Trophoblast cell (in vitro differentiated cells and primary cell): ENCODE measurements around the gene DLGAP1.

ENCODE experiments used
- DNase-seq, 2 donors: peaks; one replicate each; pipeline ENCODE4 v3.0.0-alpha.2; 2016
- H2AFZ ChIP-seq: 2 replicates; pipeline ENCODE4 v1.6.1; 2013; ENCODE audit warnings: low read length, moderate library complexity, mild to moderate bottlenecking; ENCODE audit not compliant: insufficient read depth, poor library complexity
- H2AK5ac ChIP-seq: 2 replicates; pipeline ENCODE4 v1.6.1; 2013; ENCODE audit warnings: mild to moderate bottlenecking, low read length
- H2BK120ac ChIP-seq: 2 replicates; pipeline ENCODE4 v1.6.1; 2013; ENCODE audit warnings: low read length, mild to moderate bottlenecking, moderate library complexity; ENCODE audit not compliant: insufficient read depth, poor library complexity
- H2BK12ac ChIP-seq: 2 replicates; pipeline ENCODE4 v1.6.1; 2013; ENCODE audit warnings: mild to moderate bottlenecking, low read length, moderate library complexity
- H2BK5ac ChIP-seq: 2 replicates; pipeline ENCODE4 v1.6.1; 2013; ENCODE audit warnings: low read length, low read depth, moderate library complexity, mild to moderate bottlenecking; ENCODE audit not compliant: poor library complexity
- H3K14ac ChIP-seq: 2 replicates; pipeline ENCODE4 v1.6.1; 2013; ENCODE audit warnings: mild to moderate bottlenecking, low read length
- H3K18ac ChIP-seq: 2 replicates; pipeline ENCODE4 v1.6.1; 2013; ENCODE audit warnings: mild to moderate bottlenecking, low read length
- H3K23ac ChIP-seq: 2 replicates; pipeline ENCODE4 v1.6.1; 2013; ENCODE audit warnings: low read length
- H3K27ac ChIP-seq: 2 replicates; pipeline ENCODE4 v1.5.1; 2013; ENCODE audit warnings: low read depth, mild to moderate bottlenecking, inconsistent platforms, low read length, moderate library complexity
- H3K27me3 ChIP-seq: 2 replicates; pipeline ENCODE4 v1.6.1; 2013; ENCODE audit warnings: inconsistent platforms, mild to moderate bottlenecking, low read length, moderate library complexity; ENCODE audit not compliant: insufficient read depth
- H3K36me3 ChIP-seq, 2 experiments: 1 replicate in 1 of 2; 2 replicates in 1 of 2; pipeline ENCODE4 v1.6.1; 2013; ENCODE audit warnings: low read length in 2 of 2, mild to moderate bottlenecking in 2 of 2, moderate library complexity in 1 of 2; ENCODE audit not compliant: insufficient read depth in 2 of 2, control insufficient read depth in 1 of 2
- H3K4ac ChIP-seq: 2 replicates; pipeline ENCODE4 v1.6.1; 2013; ENCODE audit warnings: low read depth, mild to moderate bottlenecking, low read length, moderate library complexity
- H3K4me1 ChIP-seq, 2 experiments: 1 replicate in 1 of 2; 2 replicates in 1 of 2; pipeline ENCODE4 v1.6.1; 2013; ENCODE audit warnings: low read length in 2 of 2, mild to moderate bottlenecking in 2 of 2, moderate library complexity in 1 of 2; ENCODE audit not compliant: insufficient read depth in 2 of 2, control insufficient read depth in 1 of 2
- H3K4me2 ChIP-seq: 2 replicates; pipeline ENCODE4 v1.6.1; 2013; ENCODE audit warnings: inconsistent platforms, mild to moderate bottlenecking, low read length, moderate library complexity
- H3K4me3 ChIP-seq: 2 replicates; pipeline ENCODE4 v1.5.1; 2013; ENCODE audit warnings: mild to moderate bottlenecking, low read depth, low read length, inconsistent platforms
- H3K79me1 ChIP-seq: one replicate; pipeline ENCODE4 v1.6.1; 2013; ENCODE audit warnings: low read length
- H3K79me2 ChIP-seq: 2 replicates; pipeline ENCODE4 v1.6.1; 2013; ENCODE audit warnings: low read length, mild to moderate bottlenecking; ENCODE audit not compliant: control insufficient read depth, insufficient read depth, poor library complexity
- H3K9ac ChIP-seq: 2 replicates; pipeline ENCODE4 v1.6.1; 2013; ENCODE audit warnings: mild to moderate bottlenecking, low read length
- H3K9me3 ChIP-seq: 2 replicates; pipeline ENCODE4 v1.6.1; 2013; ENCODE audit warnings: low read depth, mild to moderate bottlenecking, control low read depth, inconsistent platforms, low read length; ENCODE audit not compliant: insufficient read depth
- H4K12ac ChIP-seq: 2 replicates; pipeline ENCODE4 v1.6.1; 2013; ENCODE audit warnings: low read depth, mild to moderate bottlenecking, low read length, moderate library complexity
- H4K8ac ChIP-seq: 2 replicates; pipeline ENCODE4 v1.6.1; 2013; ENCODE audit warnings: low read depth, mild to moderate bottlenecking, low read length, moderate library complexity
- H4K91ac ChIP-seq: one replicate; pipeline ENCODE4 v1.6.1; 2013; ENCODE audit warnings: low read depth, mild to moderate bottlenecking, low read length, moderate library complexity
- WGBS: extraction: QIAGEN DNeasy Blood & Tissue Kit; methylation state at CpG from one replicate; pipeline ENCODE4 v1.1.7; 2013; ENCODE audit warnings: missing lambda C conversion rate; ENCODE audit not compliant: insufficient read length, insufficient coverage; ENCODE audit errors: extremely low coverage; 5-methylcytosine and 5-hydroxymethylcytosine counted together

The DLGAP1 gene

DNA sequence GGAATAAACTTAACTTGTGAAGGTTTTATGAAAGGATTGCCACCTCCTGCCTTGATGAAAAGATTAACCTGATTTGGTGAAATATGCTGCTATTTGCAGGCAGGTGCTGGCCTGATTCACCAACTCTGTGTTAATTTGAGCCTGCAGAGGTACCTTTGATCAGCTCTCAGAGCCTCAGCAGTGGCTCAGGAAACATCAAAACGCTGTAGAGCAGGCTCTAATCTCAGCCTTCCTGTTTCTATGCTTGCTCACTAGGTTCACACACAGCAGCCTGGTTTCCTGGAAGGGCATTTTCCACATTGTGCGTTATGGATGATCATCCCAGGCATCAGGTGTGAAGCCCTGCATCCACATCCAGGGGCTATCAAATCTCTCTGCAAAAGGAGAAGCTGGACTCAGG lies 988.2 kb downstream of the DLGAP1 start:
- no peaks in the 10 kb centered on the region for H3K9me3 ChIP-seq
- no peak overlapping the region for H3K4ac ChIP-seq
- H3K14ac ChIP-seq = no peak overlapping the region
- H4K8ac ChIP-seq = no peak overlapping the region
- H2AFZ ChIP-seq = no peak overlapping the region
- H3K36me3 ChIP-seq = peaks cover 0 to 2% of the 10 kb centered on the region in 2 experiments
- no peak overlapping the region for H3K27ac ChIP-seq
- H3K27me3 ChIP-seq = no peaks in the 10 kb centered on the region
- no peak overlapping the region for H4K12ac ChIP-seq
- H3K23ac ChIP-seq = no peak overlapping the region
- H3K4me2 ChIP-seq = no peak overlapping the region
- no peak overlapping the region for H2BK12ac ChIP-seq
- no peak for DNase-seq
- peaks cover 0 to 2% of the 10 kb centered on the region in 2 experiments for H3K4me1 ChIP-seq
- no peak overlapping the region for H2BK5ac ChIP-seq
- no CpG with 5 or more reads among the region's 2 CpGs for WGBS
- no peaks in the 10 kb centered on the region for H3K79me2 ChIP-seq
- H3K4me3 ChIP-seq = no peak overlapping the region
- H2BK120ac ChIP-seq = no peak overlapping the region
- H4K91ac ChIP-seq = no peak overlapping the region
- no peak overlapping the region for H3K9ac ChIP-seq
- H3K79me1 ChIP-seq = no peaks in the 10 kb centered on the region
- no peak overlapping the region for H3K18ac ChIP-seq
- no peak overlapping the region for H2AK5ac ChIP-seq

DNA sequence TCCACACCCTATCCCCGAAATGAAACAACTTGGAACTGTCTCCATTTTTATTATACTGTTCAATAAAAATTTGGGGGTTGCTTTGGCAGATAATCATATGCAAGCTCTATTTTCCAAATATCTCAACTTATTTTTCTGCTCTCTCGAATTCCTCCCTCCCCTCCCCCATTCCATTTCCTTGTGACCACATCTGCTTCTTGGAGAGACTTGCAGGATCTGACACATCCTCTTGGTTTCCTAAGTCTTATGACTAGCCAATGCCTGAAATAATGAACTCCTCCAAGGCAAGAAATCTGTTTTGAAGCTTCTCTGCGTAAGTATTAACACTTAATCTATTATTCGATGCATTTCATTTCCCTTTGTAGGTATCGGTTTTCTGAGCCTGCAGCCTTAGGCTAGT lies 989.1 kb downstream of the DLGAP1 start:
- Histone ChIP-seq H3K9me3 (no peaks in the 10 kb centered on the region), H3K18ac (no peak overlapping the region)

DNA sequence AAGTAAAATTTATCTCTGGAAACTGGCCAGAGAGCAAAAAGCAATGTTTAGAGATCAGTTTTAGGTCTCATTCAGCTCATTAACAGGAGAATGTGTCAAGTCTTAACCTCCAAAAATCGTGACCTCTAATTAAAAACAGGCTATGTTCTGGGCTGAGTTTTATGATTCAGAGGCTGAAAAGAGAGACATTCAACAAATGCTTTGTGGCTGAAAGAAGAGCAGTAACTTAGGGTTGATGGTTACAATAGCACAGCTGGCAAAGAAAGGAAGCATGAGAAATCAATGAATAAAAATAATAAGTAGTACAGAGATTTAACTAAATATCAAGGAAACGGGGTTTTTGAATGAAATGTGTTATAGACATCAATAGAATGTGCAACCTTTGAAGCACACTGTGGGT lies 992.1 kb downstream of the DLGAP1 start:
- H3K4me2 ChIP-seq = no peak overlapping the region
- WGBS = no CpG with 5 or more reads among the region's 2 CpGs

More for the DNA sequence above, 989.1 kb downstream of the DLGAP1 start:
- Histone ChIP-seq H2AFZ (no peak overlapping the region), H3K27ac (no peak overlapping the region), H3K4me1 (peaks cover 0 to 2% of the 10 kb centered on the region in 2 experiments), H3K4me2 (no peak overlapping the region), H3K27me3 (no peaks in the 10 kb centered on the region), H3K9ac (no peak overlapping the region), H3K36me3 (peaks cover 0 to 2% of the 10 kb centered on the region in 2 experiments), H3K23ac (no peak overlapping the region), H3K79me1 (no peaks in the 10 kb centered on the region), H2BK12ac (no peak overlapping the region), H4K91ac (no peak overlapping the region), H4K12ac (no peak overlapping the region), H3K79me2 (no peaks in the 10 kb centered on the region), H2BK120ac (no peak overlapping the region), H4K8ac (no peak overlapping the region), H2BK5ac (no peak overlapping the region), H3K4me3 (no peak overlapping the region), H2AK5ac (no peak overlapping the region), H3K14ac (no peak overlapping the region), H3K4ac (no peak overlapping the region)
- WGBS = no CpG with 5 or more reads among the region's 5 CpGs
- DNase-seq = peak in 1 of 2 donors; percentile 23

DNA sequence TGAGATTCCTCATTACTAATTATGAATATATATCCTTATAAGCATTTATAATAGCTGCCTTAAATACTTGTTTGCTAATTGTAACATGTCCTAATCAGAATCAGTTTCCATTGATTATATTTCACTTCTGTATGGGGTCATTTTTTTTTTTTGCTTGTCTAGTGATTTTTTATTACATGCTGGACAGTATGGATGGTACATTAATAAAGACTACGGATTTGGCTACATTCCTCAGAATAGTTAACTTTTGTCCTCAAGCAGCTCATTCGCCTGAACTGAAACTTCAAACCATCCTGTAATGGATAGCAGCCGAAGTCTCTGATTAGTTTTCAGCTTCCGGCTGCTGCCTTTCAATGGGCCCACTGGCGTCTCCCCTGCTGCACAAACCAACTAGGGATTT lies 993.4 kb downstream of the DLGAP1 start:
- no peak overlapping the region for H4K8ac ChIP-seq
- no peak overlapping the region for H2BK5ac ChIP-seq
- no peak overlapping the region for H2BK12ac ChIP-seq
- no peak overlapping the region for H3K18ac ChIP-seq
- H3K4me2 ChIP-seq = no peak overlapping the region
- H3K79me1 ChIP-seq = no peaks in the 10 kb centered on the region
- no peak overlapping the region for H2BK120ac ChIP-seq
- no peak overlapping the region for H3K23ac ChIP-seq
- no peak overlapping the region for H3K14ac ChIP-seq
- DNase-seq = no peak
- no peak overlapping the region for H3K4me3 ChIP-seq
- H4K12ac ChIP-seq = no peak overlapping the region
- peaks cover 11 to 19% of the 10 kb centered on the region in 2 experiments for H3K36me3 ChIP-seq
- WGBS = no CpG with 5 or more reads among the region's 5 CpGs
- H2AFZ ChIP-seq = no peak overlapping the region
- no peak overlapping the region for H3K27ac ChIP-seq
- no peak overlapping the region for H4K91ac ChIP-seq
- H3K4ac ChIP-seq = no peak overlapping the region
- no peaks in the 10 kb centered on the region for H3K79me2 ChIP-seq
- H3K9ac ChIP-seq = no peak overlapping the region
- H3K9me3 ChIP-seq = no peaks in the 10 kb centered on the region
- no peaks in the 10 kb centered on the region for H3K4me1 ChIP-seq
- no peak overlapping the region for H2AK5ac ChIP-seq
- H3K27me3 ChIP-seq = no peaks in the 10 kb centered on the region

More for the DNA sequence above, 992.1 kb downstream of the DLGAP1 start:
- Histone ChIP-seq H3K23ac (no peak overlapping the region), H4K12ac (no peak overlapping the region), H3K9ac (no peak overlapping the region), H4K8ac (no peak overlapping the region), H3K27ac (no peak overlapping the region), H2BK120ac (no peak overlapping the region), H3K4me1 (no peaks in the 10 kb centered on the region), H3K4ac (no peak overlapping the region), H3K27me3 (no peaks in the 10 kb centered on the region), H3K18ac (no peak overlapping the region), H3K4me3 (no peak overlapping the region), H3K79me2 (no peaks in the 10 kb centered on the region), H3K9me3 (no peaks in the 10 kb centered on the region), H2AFZ (no peak overlapping the region), H3K14ac (no peak overlapping the region), H2BK12ac (no peak overlapping the region), H3K79me1 (no peaks in the 10 kb centered on the region), H2AK5ac (no peak overlapping the region), H3K36me3 (peaks cover 4 to 12% of the 10 kb centered on the region in 2 experiments), H4K91ac (no peak overlapping the region), H2BK5ac (no peak overlapping the region)
- DNase-seq = no peak
